ENCODE data around the gene TMEM37. TPM values are rescaled to one million over a fixed set of nuclear protein-coding genes. Genes with fewer than 3 reads are reported as not detected.

The TMEM37 gene
- polyA plus RNA-seq, 1 of the 3 experiments (the other 2 are of a cell fraction) = 0.25 TPM

- no peak for TF ChIP-seq REST (IDR thresholded peaks at IDR 0.05; ENCODE audit: low read depth, low read length)
- TF ChIP-seq USF2 (IDR thresholded peaks at IDR 0.05; ENCODE audit: borderline replicate concordance, low read depth, low read length) = no peak
- no peak for TF ChIP-seq ELF1 (IDR thresholded peaks at IDR 0.05)
- no peak for TF ChIP-seq TAF1 (IDR thresholded peaks at IDR 0.05; ENCODE audit: borderline replicate concordance, low read depth, low read length)
- no peak for TF ChIP-seq NRF1 (IDR thresholded peaks at IDR 0.05; ENCODE audit: low read depth, low read length)
Measured at GRCh38 chr2:119436993-119437772, 5.5 kb downstream of the TMEM37 start (continued).

GRCh38 chr2:119438128-119438656 is 6.5 kb downstream of the TMEM37 start:
- H3K27ac ChIP-seq (ENCODE audit: low read depth in 2 of 2, low read length in 1 of 2) = no peak overlapping the region
- no peak overlapping the region for H3K4me3 ChIP-seq (ENCODE audit: low read depth in 2 of 2, low read length in 1 of 2)
- no peak for DNase-seq
- CTCF ChIA-PET = interaction anchor here (1.5 to 3.5 kb wide), 2 partner anchors 30 to 38 kb away, joined by 3 to 18 read pairs; no protein-coding TSS in a partner anchor
- peaks cover 0 to 6% of the 10 kb centered on the region in 2 experiments; a peak in 1 of 4 replicates for H3K4me1 ChIP-seq (ENCODE audit: control insufficient read depth in 1 of 2, insufficient read depth in 2 of 2, low read depth in 1 of 2, low read length in 1 of 2)
- no peak overlapping the region for H3K4me2 ChIP-seq
- WGBS (ENCODE audit: low lambda C conversion rate) = 36% methylated on average over 6 of the region's 6 CpGs
- TF ChIP-seq EP300 (IDR thresholded peaks at IDR 0.05; ENCODE audit: borderline replicate concordance in 1 of 2, low read depth in 1 of 2, low read length in 1 of 2) = no peak
- no peaks in the 10 kb centered on the region for H3K9me2 ChIP-seq
- no peak overlapping the region for H3K9ac ChIP-seq
- H3F3A ChIP-seq (replicated peaks; ENCODE audit: insufficient read depth) = no peaks in the 10 kb centered on the region
- H4K20me1 ChIP-seq (ENCODE audit: insufficient read depth) = no peaks in the 10 kb centered on the region
- POLR2A ChIA-PET = no interaction called here
- H3K79me2 ChIP-seq (ENCODE audit: insufficient read depth) = no peaks in the 10 kb centered on the region
- no peak overlapping the region for H2AFZ ChIP-seq (ENCODE audit: low read depth)
- H3K27me3 ChIP-seq (ENCODE audit: insufficient read depth) = peaks cover 22% of the 10 kb centered on the region; the same call in 1 of the 2 replicates
- no peaks in the 10 kb centered on the region for H3K9me3 ChIP-seq
- no peaks in the 10 kb centered on the region for H3K36me3 ChIP-seq (replicated peaks in 1 of 2; ENCODE audit: control insufficient read depth in 1 of 2, insufficient read depth in 2 of 2, low read length in 1 of 2)

GRCh38 chr2:119438726-119439284 is 7.2 kb downstream of the TMEM37 start:
- DNase-seq = no peak
- WGBS (ENCODE audit: low lambda C conversion rate) = 57% methylated on average over 6 of the region's 6 CpGs
- ChIA-PET POLR2A (no interaction called here), CTCF (interaction anchor here (1.5 to 3.5 kb wide), 3 partner anchors 14 to 38 kb away, joined by 3 to 18 read pairs (median 5); no protein-coding TSS in a partner anchor)
- Histone ChIP-seq H3F3A (replicated peaks; ENCODE audit: insufficient read depth) (no peaks in the 10 kb centered on the region), H3K36me3 (replicated peaks in 1 of 2; ENCODE audit: control insufficient read depth in 1 of 2, insufficient read depth in 2 of 2, low read length in 1 of 2) (no peaks in the 10 kb centered on the region), H3K4me2 (no peak overlapping the region), H3K9me3 (no peaks in the 10 kb centered on the region), H4K20me1 (ENCODE audit: insufficient read depth) (no peaks in the 10 kb centered on the region), H2AFZ (ENCODE audit: low read depth) (no peak overlapping the region), H3K4me1 (ENCODE audit: control insufficient read depth in 1 of 2, insufficient read depth in 2 of 2, low read depth in 1 of 2, low read length in 1 of 2) (peaks cover 0 to 6% of the 10 kb centered on the region in 2 experiments; a peak in 1 of 4 replicates), H3K27me3 (ENCODE audit: insufficient read depth) (peaks cover 22% of the 10 kb centered on the region; the same call in 1 of the 2 replicates), H3K27ac (ENCODE audit: low read depth in 2 of 2, low read length in 1 of 2) (no peak overlapping the region), H3K9me2 (no peaks in the 10 kb centered on the region), H3K4me3 (ENCODE audit: low read depth in 2 of 2, low read length in 1 of 2) (no peak overlapping the region), H3K79me2 (ENCODE audit: insufficient read depth) (no peaks in the 10 kb centered on the region), H3K9ac (no peak overlapping the region)
- no peak for TF ChIP-seq NRF1 (IDR thresholded peaks at IDR 0.05; ENCODE audit: low read depth, low read length)
- TF ChIP-seq IRF3 (IDR thresholded peaks at IDR 0.05; ENCODE audit: low read depth, low read length) = no peak
- TF ChIP-seq EP300 (IDR thresholded peaks at IDR 0.05; ENCODE audit: borderline replicate concordance in 1 of 2, low read depth in 1 of 2, low read length in 1 of 2) = no peak
- no peak for TF ChIP-seq POLR2AphosphoS5 (IDR thresholded peaks at IDR 0.05; ENCODE audit: low read depth, low read length)
- TF ChIP-seq SIN3A (IDR thresholded peaks at IDR 0.05; ENCODE audit: borderline replicate concordance, low read depth, low read length) = no peak
- no peak for TF ChIP-seq TEAD4 (IDR thresholded peaks at IDR 0.05; ENCODE audit: borderline replicate concordance, insufficient read depth)
- no peak for TF ChIP-seq RFX5 (IDR thresholded peaks at IDR 0.05; ENCODE audit: low read length)
- no peak for TF ChIP-seq GATA2 (CRISPR knock-in tag; IDR thresholded peaks at IDR 0.05)
- no peak for TF ChIP-seq MXI1 (IDR thresholded peaks at IDR 0.05; ENCODE audit: low read depth, low read length)
- TF ChIP-seq TCF12 (IDR thresholded peaks at IDR 0.05) = no peak
- no peak for TF ChIP-seq RXRA (IDR thresholded peaks at IDR 0.05; ENCODE audit: borderline replicate concordance, low read depth)
- no peak for TF ChIP-seq MAX (IDR thresholded peaks at IDR 0.05; ENCODE audit: low read depth)
- TF ChIP-seq ELF1 (IDR thresholded peaks at IDR 0.05) = no peak

All from SK-N-SH (cell line).